Activated B cell treated with CpG ODN at 0.5 μM for 24 hours (primary cell): Measurements from ENCODE around the gene EXOC3. TPM values are rescaled to one million over a fixed set of nuclear protein-coding genes. Genes with fewer than 3 reads are reported as not detected.

Experiments
- ATAC-seq: fragments of 200-7000 bp; cut with Tn5 transposase; one replicate; pipeline ENCODE4 v1.10.0; 2021; ENCODE audit warnings: low read depth, mild to moderate bottlenecking, moderate library complexity
- CTCF ChIA-PET: fragments of 350-600 bp; sonication (Branson Sonifier 250); formaldehyde crosslinking; loops from one replicate; lab custom pipeline; 2021; ENCODE audit warnings: antibody characterized with exemption; lab: Charles Lee
- POLR2A ChIA-PET: fragments of 350-600 bp; sonication (Branson Sonifier 250); formaldehyde crosslinking; loops from one replicate; lab custom pipeline; 2021; ENCODE audit warnings: antibody characterized with exemption; lab: Charles Lee
- DNase-seq: peaks from one replicate; pipeline ENCODE4 v3.0.0; 2022
- H3K27ac Mint-ChIP-seq: one replicate; pipeline ENCODE4 v1.8.0; 2020; ENCODE audit warnings: mixed read lengths
- H3K27me3 Mint-ChIP-seq: one replicate; pipeline ENCODE4 v1.8.0; 2021; ENCODE audit warnings: mixed read lengths
- H3K36me3 Mint-ChIP-seq: one replicate; pipeline ENCODE4 v1.8.0; 2021; ENCODE audit warnings: low read depth, mixed read lengths
- H3K4me1 Mint-ChIP-seq: one replicate; pipeline ENCODE4 v1.8.0; 2021; ENCODE audit warnings: mixed read lengths
- H3K4me3 Mint-ChIP-seq: one replicate; pipeline ENCODE4 v1.8.0; 2020; ENCODE audit warnings: mild to moderate bottlenecking, mixed read lengths
- H3K9me3 Mint-ChIP-seq: one replicate; pipeline ENCODE4 v1.8.0; 2020; ENCODE audit warnings: mixed read lengths
- CTCF ChIP-seq: fragments of 200-600 bp; IDR thresholded peaks from one replicate; pipeline ENCODE4 v1.8.0; 2022; ENCODE audit warnings: antibody characterized with exemption, mild to moderate bottlenecking
- intact Hi-C: fragments of 100-400 bp; cut with micrococcal nuclease; formaldehyde crosslinking; loops from one replicate; pipeline ENCODE4 v1.15.1; 2024
- total RNA-seq: library from RNA; stranded (reverse); gene quantifications from 2 replicates; pipeline ENCODE4 v1.2.3, GENCODE V29; 2022

EXOC3 gene
- total RNA-seq, 1 donor from 2014 or later, result 79.6 TPM

- peaks cover 9% of the 10 kb centered on the region for H3K36me3 Mint-ChIP-seq
- H3K9me3 Mint-ChIP-seq, result no peaks in the 10 kb centered on the region
- ATAC-seq, result no peak
- peaks cover 8% of the 10 kb centered on the region for H3K27me3 Mint-ChIP-seq
- POLR2A ChIA-PET, result interaction anchor here (1.1 kb wide), 2 partner anchors 136 to 200 kb away, joined by 3 to 5 read pairs; no protein-coding TSS in a partner anchor
- H3K4me1 Mint-ChIP-seq, result peaks cover 34% of the 10 kb centered on the region
- peak overlapping the region; percentile 78 for H3K4me3 Mint-ChIP-seq
- CTCF ChIA-PET, result no interaction called here
- TF ChIP-seq CTCF, result no peak
- peak overlapping the region; percentile 46 for H3K27ac Mint-ChIP-seq
- DNase-seq, result peak; percentile 17
- intact Hi-C loops, result no loop called here
These were observed 28.2 kb downstream of the EXOC3 start for GRCh38 chr5:470961-471749.

- H3K9me3 Mint-ChIP-seq, result no peaks in the 10 kb centered on the region
- peaks cover 11% of the 10 kb centered on the region for H3K27me3 Mint-ChIP-seq
- H3K27ac Mint-ChIP-seq, result peak overlapping the region; percentile 46
- ATAC-seq (no peak), DNase-seq (no peak)
- peaks cover 3% of the 10 kb centered on the region for H3K36me3 Mint-ChIP-seq
- TF ChIP-seq CTCF, result no peak
- ChIA-PET POLR2A (interaction anchor here (1.0 to 1.1 kb wide), 3 partner anchors 29 to 201 kb away, joined by 3 to 5 read pairs (median 3); partner anchors contain the start of gene EXOC3), CTCF (interaction anchor here (2.0 kb wide), 1 partner anchor 25 kb away, joined by 9 read pairs; no protein-coding TSS in a partner anchor)
- intact Hi-C loops, result loop anchor here (1.0 to 2.0 kb wide), 3 partner anchors 7 to 200 kb away; partner anchors contain the start of gene PDCD6
- H3K4me3 Mint-ChIP-seq, result peak overlapping the region; percentile 78
- peaks cover 31% of the 10 kb centered on the region for H3K4me1 Mint-ChIP-seq
These were observed 28.7 kb downstream of the EXOC3 start for GRCh38 chr5:471750-472058.

GRCh38 chr5:472076-472655, 29.2 kb downstream of the EXOC3 start:
- no peaks in the 10 kb centered on the region for H3K9me3 Mint-ChIP-seq
- CTCF ChIA-PET, result interaction anchor here (2.0 kb wide), 1 partner anchor 26 kb away, joined by 9 read pairs; no protein-coding TSS in a partner anchor
- DNase-seq (no peak), ATAC-seq (peak; percentile 7)
- intact Hi-C loops, result loop anchor here (1.0 to 2.0 kb wide), 3 partner anchors 8 to 201 kb away; partner anchors contain the start of gene PDCD6
- H3K4me1 Mint-ChIP-seq, result peaks cover 31% of the 10 kb centered on the region
- no peaks in the 10 kb centered on the region for H3K36me3 Mint-ChIP-seq
- POLR2A ChIA-PET, result interaction anchor here (1.0 to 1.1 kb wide), 3 partner anchors 29 to 201 kb away, joined by 3 to 5 read pairs (median 3); partner anchors contain the start of gene EXOC3
- peak overlapping the region; percentile 78 for H3K4me3 Mint-ChIP-seq
- H3K27me3 Mint-ChIP-seq, result peaks cover 16% of the 10 kb centered on the region
- H3K27ac Mint-ChIP-seq, result no peak overlapping the region
- no peak for TF ChIP-seq CTCF

GRCh38 chr5:472656-473550, 29.9 kb downstream of the EXOC3 start:
- Mint-ChIP-seq H3K27ac (peak overlapping the region; percentile 53), H3K9me3 (no peaks in the 10 kb centered on the region), H3K36me3 (no peaks in the 10 kb centered on the region), H3K27me3 (peaks cover 21% of the 10 kb centered on the region), H3K4me3 (peak overlapping the region; percentile 78), H3K4me1 (peaks cover 31% of the 10 kb centered on the region)
- intact Hi-C loops, result loop anchor here (1.0 to 2.0 kb wide), 4 partner anchors 9 to 202 kb away; partner anchors contain the start of genes CEP72 and PDCD6
- CTCF ChIA-PET, result interaction anchor here (1.8 to 2.0 kb wide), 2 partner anchors 26 to 156 kb away, joined by 5 to 9 read pairs; no protein-coding TSS in a partner anchor
- ATAC-seq (peak; percentile 86), DNase-seq (peak; percentile 97)
- POLR2A ChIA-PET, result interaction anchor here (1.0 to 1.4 kb wide), 7 partner anchors 9 to 170 kb away, joined by 3 to 6 read pairs (median 4); partner anchors contain the start of gene EXOC3
- TF ChIP-seq CTCF, result no peak
